MM.1S (cell line): ENCODE measurements around the gene KLHL18.

Source experiments
- CTCF ChIP-seq: fragments of 300-600 bp; sonication (generic); IDR thresholded peaks from 2 replicates; pipeline ENCODE4 v1.5.1; 2016; ENCODE audit warnings: antibody characterized with exemption, low read length, mixed read lengths
- EZH2 ChIP-seq: fragments of 300-600 bp; sonication (generic); optimal IDR thresholded peaks from 2 replicates; pipeline ENCODE3; 2017; ENCODE audit warnings: low read depth, mild to moderate bottlenecking, antibody characterized with exemption, low read length, mixed read lengths

- TF ChIP-seq EZH2 (no peak), CTCF (no peak)
Measured at GRCh38 chr3:47306022-47306421, 23.3 kb downstream of the KLHL18 start.
